Measurements from ENCODE around the gene ATL2. TPM values are rescaled to one million over a fixed set of nuclear protein-coding genes. Genes with fewer than 3 reads are reported as not detected.

ATL2 gene
- total and polyA plus RNA-seq, 2 donors (not counting 3 experiments of a cell fraction or from before 2014, with no cell fraction given): 23.9 to 45.5 TPM

DNA sequence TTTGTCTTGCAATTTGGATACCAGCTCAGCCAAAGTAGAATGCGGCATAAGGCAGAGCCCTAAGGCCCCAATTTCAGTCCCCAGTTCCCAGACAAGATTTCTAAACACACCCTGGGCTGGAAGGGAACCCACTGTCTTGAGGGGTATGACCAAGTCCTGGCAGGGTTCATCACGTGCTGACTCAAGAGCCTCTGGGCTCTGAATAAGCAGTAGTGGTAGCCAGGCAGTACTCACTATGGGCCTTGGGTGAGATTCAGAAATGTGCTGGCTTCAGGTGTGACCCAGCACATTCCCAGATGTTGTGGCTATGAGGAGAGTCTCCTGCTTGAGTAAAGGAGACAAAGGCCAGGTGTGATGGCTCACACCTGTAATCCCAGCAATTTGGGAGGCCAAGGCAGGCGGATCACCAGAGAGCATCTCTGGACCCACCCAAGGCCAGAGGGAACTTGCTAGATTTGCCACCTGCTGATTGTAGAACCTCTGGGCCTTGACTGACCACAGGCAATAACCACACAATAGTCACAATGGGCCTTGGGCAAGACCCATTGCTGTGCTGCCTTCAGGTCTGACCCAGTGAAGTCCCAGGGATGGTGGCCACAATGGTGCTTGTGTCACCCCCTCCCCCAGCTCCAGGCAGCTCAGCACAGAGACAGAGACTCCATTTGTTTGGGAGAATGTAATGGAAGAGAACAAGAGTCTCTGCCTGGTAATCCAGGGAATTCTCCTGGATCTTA lies 74.9 kb downstream of the ATL2 start:
- peaks cover 12% of the 10 kb centered on the region for H3K79me2 ChIP-seq (ENCODE audit: control insufficient read depth, insufficient read depth, low read length)
- ChIA-PET POLR2A (no interaction called here), CTCF (no interaction called here)
- H3K9me3 ChIP-seq (replicated peaks; ENCODE audit: control insufficient read depth, insufficient read depth, low read length): no peaks in the 10 kb centered on the region
- no peak overlapping the region for H3K9ac ChIP-seq (replicated peaks; ENCODE audit: extremely low read depth, insufficient read depth, low read length)
- intact Hi-C loops (cut with micrococcal nuclease) (no loop called here), dilution Hi-C loops (cut with MboI; ENCODE audit: extremely low pct_ligation_motif_present, low sequenced_read_pairs) (no loop called here)
- no peaks in the 10 kb centered on the region for H3K9me1 ChIP-seq (replicated peaks; ENCODE audit: control insufficient read depth, extremely low read depth, insufficient read depth, low read length)
- H3K36me3 ChIP-seq (ENCODE audit: control insufficient read depth in 2 of 2, extremely low read depth in 1 of 2, insufficient read depth in 2 of 2, low read length in 2 of 2): peaks cover 7 to 10% of the 10 kb centered on the region in 2 experiments
- H3K4me1 ChIP-seq (ENCODE audit: control insufficient read depth, extremely low read depth, insufficient read depth, low read length): no peaks in the 10 kb centered on the region
- no peak overlapping the region for H3K4me3 ChIP-seq (replicated peaks in 1 of 3; ENCODE audit: insufficient read depth in 1 of 3, low read depth in 1 of 3, low read length in 3 of 3)
- H3K4me2 ChIP-seq (ENCODE audit: insufficient read depth, low read length): no peak overlapping the region
- H2AFZ ChIP-seq (ENCODE audit: low read depth, low read length): no peak overlapping the region
- BruUV-seq (replicated peaks): no TSS peak
- no peaks in the 10 kb centered on the region for H4K20me1 ChIP-seq (replicated peaks; ENCODE audit: control insufficient read depth, extremely low read depth, insufficient read depth, low read length)
- H3K27ac ChIP-seq (ENCODE audit: insufficient read depth, low read depth, low read length): no peak overlapping the region
- no peak for DNase-seq (ENCODE audit: low read depth, low spot score)
- no peaks in the 10 kb centered on the region for H3K27me3 ChIP-seq (ENCODE audit: control insufficient read depth in 2 of 2, insufficient read depth in 2 of 2, low read length in 2 of 2)
- TF ChIP-seq MYC (IDR thresholded peaks at IDR 0.05; ENCODE audit: low read depth, low read length): no peak
- TF ChIP-seq POLR2A (IDR thresholded peaks at IDR 0.05; ENCODE audit: low read depth, low read length): no peak
- TF ChIP-seq, protein P1, sequence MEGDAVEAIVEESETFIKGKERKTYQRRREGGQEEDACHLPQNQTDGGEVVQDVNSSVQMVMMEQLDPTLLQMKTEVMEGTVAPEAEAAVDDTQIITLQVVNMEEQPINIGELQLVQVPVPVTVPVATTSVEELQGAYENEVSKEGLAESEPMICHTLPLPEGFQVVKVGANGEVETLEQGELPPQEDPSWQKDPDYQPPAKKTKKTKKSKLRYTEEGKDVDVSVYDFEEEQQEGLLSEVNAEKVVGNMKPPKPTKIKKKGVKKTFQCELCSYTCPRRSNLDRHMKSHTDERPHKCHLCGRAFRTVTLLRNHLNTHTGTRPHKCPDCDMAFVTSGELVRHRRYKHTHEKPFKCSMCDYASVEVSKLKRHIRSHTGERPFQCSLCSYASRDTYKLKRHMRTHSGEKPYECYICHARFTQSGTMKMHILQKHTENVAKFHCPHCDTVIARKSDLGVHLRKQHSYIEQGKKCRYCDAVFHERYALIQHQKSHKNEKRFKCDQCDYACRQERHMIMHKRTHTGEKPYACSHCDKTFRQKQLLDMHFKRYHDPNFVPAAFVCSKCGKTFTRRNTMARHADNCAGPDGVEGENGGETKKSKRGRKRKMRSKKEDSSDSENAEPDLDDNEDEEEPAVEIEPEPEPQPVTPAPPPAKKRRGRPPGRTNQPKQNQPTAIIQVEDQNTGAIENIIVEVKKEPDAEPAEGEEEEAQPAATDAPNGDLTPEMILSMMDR (IDR thresholded peaks at IDR 0.05; ENCODE audit: extremely low read depth in 1 of 2, insufficient read depth in 1 of 2, low read depth in 1 of 2, low read length in 2 of 2): no peak
- no peak for TF ChIP-seq GATA2 (IDR thresholded peaks at IDR 0.05; ENCODE audit: insufficient read depth, insufficient read length, low read depth, low read length)
- TF ChIP-seq JUN (IDR thresholded peaks at IDR 0.05; ENCODE audit: borderline replicate concordance, insufficient read depth, insufficient read length, low read depth): no peak
- no peak for TF ChIP-seq MAX (IDR thresholded peaks at IDR 0.05; ENCODE audit: insufficient read depth, insufficient read length)
- TF ChIP-seq POLR2AphosphoS5 (IDR thresholded peaks at IDR 0.05; ENCODE audit: insufficient read depth, low read depth, low read length): no peak
- TF ChIP-seq FOS (IDR thresholded peaks at IDR 0.05; ENCODE audit: borderline replicate concordance, insufficient read depth, low read length): no peak
- TF ChIP-seq EZH2 (IDR thresholded peaks at IDR 0.05; ENCODE audit: borderline replicate concordance, low read depth, low read length, severe bottlenecking): no peak
- no peak for FAIRE-seq
